GM21576 (cell line): ENCODE measurements around the gene HK3.

Experiments used
- ATAC-seq: cut with Tn5 transposase; IDR thresholded peaks from one replicate; pipeline ENCODE4 v1.9.1; 2021; ENCODE audit warnings: mild to moderate bottlenecking, moderate library complexity; ENCODE audit not compliant: unreplicated experiment

The HK3 gene

DNA sequence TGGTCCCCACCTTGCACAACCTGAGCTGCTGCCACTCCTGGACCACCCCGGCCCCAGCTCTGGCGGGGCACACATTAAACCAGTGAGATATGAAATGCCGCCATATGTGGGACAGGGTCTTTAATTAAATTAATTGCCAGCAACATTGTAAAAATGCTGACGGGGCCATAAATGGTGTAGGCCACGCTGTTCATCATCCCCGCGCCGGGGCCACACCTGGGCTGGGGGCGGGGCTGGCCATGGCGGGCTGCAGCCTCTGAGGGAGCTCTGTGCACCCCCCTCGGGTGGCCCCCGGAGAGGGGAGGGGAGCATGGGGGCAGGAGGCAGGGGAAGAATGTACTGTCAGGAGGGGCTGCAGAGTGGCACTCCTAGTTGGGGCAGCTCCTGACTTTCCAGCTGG lies 47.8 kb downstream of the HK3 start:
- ATAC-seq: no peak

GRCh38 chr5:176850371-176851245 lies 48.5 kb downstream of the HK3 start:
- no peak for ATAC-seq

DNA sequence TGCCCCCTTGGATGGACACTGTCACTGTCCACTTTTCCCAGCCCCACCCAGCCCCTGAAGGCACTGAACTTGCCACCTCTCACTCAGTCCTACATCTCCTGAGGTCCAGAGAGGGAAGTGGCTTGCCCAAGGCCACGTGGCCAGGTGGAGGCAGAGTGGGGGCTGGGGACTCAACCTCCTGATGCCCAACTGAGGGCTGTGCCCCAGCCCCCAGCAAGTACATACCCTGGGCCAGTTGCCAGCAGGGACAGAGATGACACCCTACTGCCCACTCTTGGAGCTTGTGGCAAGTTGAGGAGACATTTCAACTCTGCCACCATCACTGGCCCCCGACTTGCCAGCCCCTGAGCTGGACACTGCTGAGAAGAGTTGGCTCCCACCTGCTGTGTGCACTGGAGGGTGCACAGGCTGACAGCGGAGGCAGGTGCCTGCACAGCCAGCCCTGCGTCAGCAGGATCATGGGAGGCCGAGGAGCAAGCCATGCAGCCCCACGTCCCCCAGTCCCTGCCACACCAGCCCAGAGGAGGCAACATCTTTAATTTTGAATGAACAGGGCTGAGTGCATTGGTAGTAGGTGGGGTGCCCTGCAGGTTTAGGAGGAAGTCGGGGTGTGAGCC lies 49.4 kb downstream of the HK3 start:
- ATAC-seq: no peak

DNA sequence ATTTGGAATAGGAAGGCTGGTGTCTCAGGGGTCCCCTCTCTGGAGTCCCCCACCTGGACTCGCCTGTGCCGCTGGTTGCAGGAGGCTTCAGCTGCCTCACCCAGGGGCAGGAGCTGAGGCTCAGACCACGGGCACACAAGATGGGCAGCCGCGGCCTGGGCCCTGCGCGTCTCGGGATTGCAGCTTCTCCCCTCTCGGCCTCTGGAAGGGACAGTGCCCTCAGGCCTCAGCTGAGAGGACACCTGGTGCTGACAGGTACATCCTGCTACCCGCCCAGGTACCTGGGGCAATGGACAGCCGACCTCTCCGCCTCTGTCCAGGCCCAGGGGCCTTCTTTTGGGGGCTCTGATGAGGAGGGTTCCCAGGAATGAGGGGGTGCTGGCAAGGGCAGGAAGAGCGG lies 50.5 kb downstream of the HK3 start:
- no peak for ATAC-seq

DNA sequence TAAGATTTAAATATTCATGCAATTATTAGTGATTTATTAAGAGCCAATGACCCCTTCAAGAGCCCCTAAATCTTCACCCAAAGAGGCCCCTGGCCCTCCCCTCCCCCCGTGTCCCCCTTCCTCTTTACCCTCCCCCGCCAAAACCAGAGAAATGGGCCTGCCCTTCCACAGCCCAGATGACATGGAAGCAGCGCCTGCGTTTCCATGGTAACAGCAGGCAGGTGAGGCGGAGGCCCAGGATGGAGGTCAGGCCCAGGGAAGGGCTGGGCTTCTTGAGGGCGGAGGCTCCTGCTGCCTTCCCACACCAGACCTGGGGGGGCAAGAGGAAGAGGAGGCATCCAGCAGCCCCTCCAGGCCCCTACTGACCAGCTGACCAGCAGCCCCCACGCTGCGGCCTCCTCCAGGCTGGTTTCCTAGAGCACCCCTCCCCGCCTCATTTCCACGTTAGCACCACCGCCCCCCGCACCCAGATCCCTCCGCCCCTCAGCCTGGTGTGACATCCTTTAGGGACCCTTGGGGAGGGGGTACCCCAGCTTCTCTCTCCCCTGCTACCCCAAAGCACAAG lies 51.3 kb downstream of the HK3 start:
- ATAC-seq: no peak

- no peak for ATAC-seq
These were observed 52.0 kb downstream of the HK3 start for GRCh38 chr5:176847148-176847547.

DNA sequence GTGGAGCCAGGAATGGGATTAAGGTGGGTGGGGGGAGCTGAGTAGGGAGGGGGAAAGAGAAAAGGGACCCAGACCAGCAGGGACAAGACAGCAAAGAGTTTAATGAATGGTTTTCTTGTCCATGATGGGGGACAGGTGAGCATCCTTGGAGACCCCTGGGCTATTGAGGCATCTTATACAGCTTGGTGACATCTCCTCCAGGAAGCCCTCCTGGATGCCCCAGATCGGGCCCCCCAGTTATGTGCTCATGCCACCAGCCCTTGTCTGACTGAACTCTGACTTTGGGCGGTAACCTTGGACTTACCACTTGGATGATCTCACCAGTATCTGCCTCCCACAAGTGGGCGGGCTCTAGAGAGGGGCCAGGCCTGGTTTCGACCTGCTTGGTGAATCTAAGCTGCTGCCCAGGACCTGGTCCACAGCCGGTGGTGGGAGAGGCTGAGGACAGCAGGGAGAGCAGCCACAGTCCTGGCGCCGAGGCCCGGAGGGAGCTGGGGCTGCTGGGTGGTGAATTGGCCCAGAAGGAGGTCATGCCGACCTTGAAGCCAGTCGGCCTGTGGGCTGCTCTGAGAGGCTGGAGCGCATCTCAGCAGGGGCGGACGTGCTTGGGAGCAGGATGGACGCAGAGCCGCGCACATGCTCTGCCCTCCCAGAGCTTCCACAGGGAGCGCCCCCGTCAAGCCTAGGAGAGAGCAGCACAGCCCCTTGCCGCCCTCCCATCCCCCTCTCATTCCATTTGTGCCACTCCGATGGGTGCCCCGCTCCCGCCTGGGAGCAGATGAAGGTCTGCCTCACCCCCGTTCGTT lies 52.6 kb downstream of the HK3 start:
- no peak for ATAC-seq

DNA sequence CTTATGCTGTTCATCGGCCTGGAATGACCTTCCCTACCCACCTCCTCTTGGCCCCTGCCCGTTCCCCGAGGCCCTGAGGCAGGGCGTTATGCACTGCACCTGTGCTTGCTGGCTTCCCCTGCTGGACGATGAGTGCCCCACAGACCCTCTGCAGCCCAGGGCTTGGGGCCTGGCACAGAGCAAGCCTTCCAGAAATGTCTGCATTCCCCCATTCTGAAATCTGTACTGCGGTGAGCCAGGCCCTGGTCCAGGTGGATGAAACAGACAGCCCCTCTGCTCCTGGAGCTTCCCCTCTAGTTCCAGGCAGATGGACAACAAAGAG lies 53.8 kb downstream of the HK3 start:
- ATAC-seq: no peak

DNA sequence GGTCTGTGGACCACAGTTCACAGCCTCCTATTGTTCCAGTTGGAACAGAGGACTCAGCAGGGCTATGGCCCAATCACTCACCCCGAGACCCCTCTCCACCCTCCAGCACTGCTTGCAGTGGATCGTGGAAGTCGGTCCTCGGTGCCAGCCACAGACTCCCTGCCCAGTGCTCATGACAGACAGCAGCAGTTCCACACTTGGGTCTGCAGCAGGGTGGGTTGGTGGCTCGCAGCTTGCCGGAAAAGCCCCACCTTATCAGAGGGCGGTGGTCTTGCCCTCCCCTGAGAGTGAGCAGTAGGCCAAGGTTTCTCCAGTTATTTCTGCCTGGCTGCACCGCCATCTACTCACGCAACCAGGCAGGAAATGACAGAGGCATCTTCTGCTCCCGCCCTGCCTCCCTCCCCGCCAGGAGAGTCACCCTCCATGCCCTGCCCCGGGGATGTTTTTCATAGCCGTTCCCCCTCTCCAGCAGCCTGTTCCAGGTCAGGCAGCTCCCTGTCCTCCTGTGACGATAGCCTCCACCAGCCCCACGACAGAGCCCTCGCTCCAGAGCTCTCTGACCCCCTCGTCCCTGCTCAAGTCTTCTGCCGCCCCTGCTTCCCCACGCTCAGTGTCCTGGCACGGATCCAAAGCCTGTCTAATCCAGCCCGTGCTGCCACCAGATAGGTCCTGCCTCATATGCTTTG lies 54.3 kb downstream of the HK3 start:
- ATAC-seq: no peak

DNA sequence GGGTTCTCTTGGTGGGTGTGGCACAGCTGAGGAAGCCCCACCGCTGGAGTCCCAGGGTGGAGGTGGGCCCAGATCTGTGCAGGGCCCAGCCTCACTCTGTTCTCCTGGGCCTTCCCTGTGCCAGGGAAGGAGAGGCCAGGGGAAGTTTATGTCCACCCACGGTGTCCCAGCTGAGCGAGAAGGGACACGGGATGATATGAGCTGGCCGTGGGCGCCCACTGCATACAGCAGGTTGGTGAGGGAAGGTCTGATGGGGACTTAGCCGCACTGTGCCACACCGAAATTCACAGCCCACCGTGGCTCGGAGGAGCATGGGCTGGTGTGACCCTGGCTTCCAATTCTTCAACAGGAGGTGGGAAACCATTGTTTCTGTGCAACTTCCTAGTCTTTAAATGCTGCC lies 54.9 kb downstream of the HK3 start:
- no peak for ATAC-seq

GRCh38 chr5:176843673-176844072 lies 55.5 kb downstream of the HK3 start:
- no peak for ATAC-seq

- ATAC-seq: no peak
These were observed 61.4 kb downstream of the HK3 start for GRCh38 chr5:176837707-176838115.

- ATAC-seq: no peak
These were observed 62.1 kb downstream of the HK3 start for GRCh38 chr5:176836811-176837706.

DNA sequence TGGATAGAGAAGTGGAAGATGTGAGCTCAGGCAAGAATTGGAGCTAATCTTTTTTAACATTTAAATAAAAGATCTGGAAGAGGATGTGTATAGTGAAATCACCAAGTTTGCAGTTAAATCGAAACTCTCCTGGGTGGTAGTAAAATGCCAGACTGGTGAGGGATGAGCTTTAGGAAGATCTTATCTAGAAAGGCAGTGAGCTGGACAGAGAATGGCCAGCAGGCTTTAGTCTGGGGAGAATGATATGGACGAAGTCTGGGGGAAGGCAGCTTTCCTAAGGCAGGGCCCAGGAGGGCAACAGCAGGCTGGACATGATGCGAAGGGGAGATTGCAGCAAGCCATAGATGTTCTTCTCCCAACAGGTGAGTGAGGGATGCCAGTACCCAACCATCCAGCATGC lies 63.2 kb downstream of the HK3 start:
- no peak for ATAC-seq

DNA sequence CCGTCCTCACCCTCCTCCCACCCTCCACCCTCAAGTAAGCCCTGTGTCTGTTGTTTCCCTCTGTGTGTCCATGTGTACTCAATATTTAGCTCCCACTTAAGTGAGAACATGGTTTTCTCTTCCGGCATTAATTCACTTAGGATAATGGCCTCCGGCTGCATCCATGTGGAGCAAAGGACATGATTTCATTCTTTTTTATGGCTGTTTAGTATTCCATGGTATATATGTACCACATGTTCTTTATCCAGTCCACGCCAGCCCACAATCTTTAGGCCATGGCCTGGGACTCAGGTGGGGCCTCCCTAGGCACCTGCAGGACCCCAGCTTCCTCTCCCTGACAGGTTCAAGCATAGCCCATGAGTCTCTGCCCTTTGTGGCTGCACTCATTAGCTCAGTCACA lies 65.9 kb downstream of the HK3 start:
- ATAC-seq: no peak

GRCh38 chr5:176832162-176832561 lies 67.0 kb downstream of the HK3 start:
- no peak for ATAC-seq

GRCh38 chr5:176831425-176831824 lies 67.7 kb downstream of the HK3 start:
- ATAC-seq: no peak

- ATAC-seq: no peak
These were observed 68.1 kb downstream of the HK3 start for GRCh38 chr5:176830995-176831423.
